ENCODE data around the gene RAPGEF5.

RAPGEF5 gene

DNA sequence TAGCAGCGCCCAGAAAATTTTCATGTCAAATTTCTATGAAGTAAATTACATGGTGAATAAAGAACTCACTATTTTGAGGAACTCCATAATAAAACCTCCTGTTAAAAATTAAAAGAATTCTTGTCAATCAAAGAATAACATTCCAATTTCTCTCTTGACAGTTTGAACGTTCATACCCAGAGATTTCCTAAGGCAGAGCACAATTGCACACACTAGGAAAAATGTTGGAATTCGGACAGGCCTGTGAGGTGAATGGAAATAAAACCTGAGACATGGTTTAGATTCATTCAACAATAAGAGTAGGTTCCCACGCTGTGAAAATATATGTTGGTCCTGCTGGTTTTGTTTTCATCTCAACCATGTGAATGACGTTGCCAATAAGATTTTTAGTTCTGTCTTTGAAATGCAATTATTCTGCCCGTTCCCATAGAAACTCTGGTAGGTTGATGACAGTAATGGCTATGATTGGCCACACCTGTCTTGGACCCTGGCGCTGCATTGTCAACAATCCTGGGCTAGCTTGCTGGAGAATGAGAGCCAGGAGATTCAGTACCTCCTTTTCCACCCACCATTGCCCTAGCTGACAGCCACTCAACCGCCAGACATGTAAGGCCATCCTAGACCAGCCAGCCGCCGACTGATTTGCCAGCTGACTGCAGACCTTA lies 43.3 kb upstream of the RAPGEF5 start:
- TF ChIP-seq, protein P1, sequence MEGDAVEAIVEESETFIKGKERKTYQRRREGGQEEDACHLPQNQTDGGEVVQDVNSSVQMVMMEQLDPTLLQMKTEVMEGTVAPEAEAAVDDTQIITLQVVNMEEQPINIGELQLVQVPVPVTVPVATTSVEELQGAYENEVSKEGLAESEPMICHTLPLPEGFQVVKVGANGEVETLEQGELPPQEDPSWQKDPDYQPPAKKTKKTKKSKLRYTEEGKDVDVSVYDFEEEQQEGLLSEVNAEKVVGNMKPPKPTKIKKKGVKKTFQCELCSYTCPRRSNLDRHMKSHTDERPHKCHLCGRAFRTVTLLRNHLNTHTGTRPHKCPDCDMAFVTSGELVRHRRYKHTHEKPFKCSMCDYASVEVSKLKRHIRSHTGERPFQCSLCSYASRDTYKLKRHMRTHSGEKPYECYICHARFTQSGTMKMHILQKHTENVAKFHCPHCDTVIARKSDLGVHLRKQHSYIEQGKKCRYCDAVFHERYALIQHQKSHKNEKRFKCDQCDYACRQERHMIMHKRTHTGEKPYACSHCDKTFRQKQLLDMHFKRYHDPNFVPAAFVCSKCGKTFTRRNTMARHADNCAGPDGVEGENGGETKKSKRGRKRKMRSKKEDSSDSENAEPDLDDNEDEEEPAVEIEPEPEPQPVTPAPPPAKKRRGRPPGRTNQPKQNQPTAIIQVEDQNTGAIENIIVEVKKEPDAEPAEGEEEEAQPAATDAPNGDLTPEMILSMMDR (IDR thresholded peaks at IDR 0.05; ENCODE audit: low read depth, low read length): no peak
- no peak overlapping the region for H3K4me3 ChIP-seq (replicated peaks in 1 of 2; ENCODE audit: low read depth in 2 of 2, low read length in 2 of 2)

DNA sequence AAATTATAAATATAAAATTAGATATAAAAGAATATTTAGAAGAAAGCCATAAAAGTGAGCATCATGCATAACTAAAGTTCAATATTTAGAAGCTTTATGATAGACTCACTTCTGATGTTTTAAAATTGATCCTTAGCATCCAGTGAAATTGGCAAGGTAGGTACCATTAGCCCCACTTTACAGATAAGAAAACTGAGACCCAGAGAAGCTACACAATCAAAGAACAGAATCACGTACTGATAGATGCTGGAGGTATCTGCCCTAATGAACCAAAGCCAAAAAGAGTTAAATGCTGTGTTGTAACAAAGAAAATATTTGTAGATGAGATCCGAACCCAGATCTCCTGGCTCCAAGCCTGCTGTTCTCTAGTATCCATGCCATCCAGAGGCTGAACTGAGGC lies 42.6 kb upstream of the RAPGEF5 start:
- no peak overlapping the region for H3K4me3 ChIP-seq (replicated peaks in 1 of 2; ENCODE audit: low read depth in 2 of 2, low read length in 2 of 2)
- no peak for DNase-seq (ENCODE audit: low read depth in 2 of 2)
- TF ChIP-seq, protein P1 (IDR thresholded peaks at IDR 0.05; ENCODE audit: low read depth, low read length): no peak

More for the DNA sequence above, 43.3 kb upstream of the RAPGEF5 start:
- DNase-seq (ENCODE audit: low read depth in 2 of 2): no peak

- TF ChIP-seq, protein P1 (IDR thresholded peaks at IDR 0.05; ENCODE audit: low read depth, low read length): no peak
- no peak for DNase-seq (ENCODE audit: low read depth in 2 of 2)
- no peak overlapping the region for H3K4me3 ChIP-seq (replicated peaks in 1 of 2; ENCODE audit: low read depth in 2 of 2, low read length in 2 of 2)
These were observed 42.1 kb upstream of the RAPGEF5 start for GRCh38 chr7:22399091-22399490.

DNA sequence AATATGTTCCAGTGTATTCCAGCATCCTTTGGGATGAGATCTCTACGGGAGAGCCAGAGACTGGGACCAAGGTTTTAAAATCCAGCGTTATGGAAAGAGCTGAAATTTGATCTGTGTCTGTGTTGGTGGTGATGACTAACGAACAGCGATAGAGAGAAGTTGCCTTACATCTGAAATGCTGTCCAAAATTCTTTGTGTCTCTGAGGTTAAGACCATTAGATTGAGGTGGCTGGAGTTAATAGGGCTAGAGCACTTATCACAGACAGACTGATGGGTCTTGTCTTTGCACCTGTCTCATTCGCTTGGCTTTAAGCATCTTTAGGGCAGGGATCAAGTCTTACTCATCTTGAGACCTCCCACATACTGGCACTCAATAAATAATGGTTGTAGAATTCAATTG lies 41.0 kb upstream of the RAPGEF5 start:
- no peak for DNase-seq (ENCODE audit: low read depth in 2 of 2)
- H3K4me3 ChIP-seq (replicated peaks in 1 of 2; ENCODE audit: low read depth in 2 of 2, low read length in 2 of 2): no peak overlapping the region
- TF ChIP-seq, protein P1 (IDR thresholded peaks at IDR 0.05; ENCODE audit: low read depth, low read length): no peak

DNA sequence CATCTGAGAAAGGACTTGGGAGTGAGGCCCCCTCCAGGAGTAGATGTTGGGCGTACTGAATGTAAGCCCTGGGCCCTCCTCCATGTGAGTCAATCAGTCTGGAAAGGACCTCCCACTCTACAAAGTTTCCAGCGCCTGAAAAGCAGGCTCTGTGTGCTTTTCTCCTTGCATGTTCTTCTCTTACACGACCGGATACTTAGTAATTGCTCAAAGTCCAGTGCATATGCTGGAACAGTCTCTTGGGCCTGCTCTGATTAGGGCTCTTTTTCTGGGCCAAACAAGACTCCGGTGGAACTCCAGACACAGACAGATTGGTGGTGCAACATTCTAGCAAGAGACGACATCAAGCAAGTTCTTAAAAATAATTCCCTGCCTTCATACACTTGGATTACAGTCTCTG lies 38.3 kb upstream of the RAPGEF5 start:
- no peak overlapping the region for H3K4me3 ChIP-seq (replicated peaks in 1 of 2; ENCODE audit: low read depth in 2 of 2, low read length in 2 of 2)
- TF ChIP-seq, protein P1 (IDR thresholded peaks at IDR 0.05; ENCODE audit: low read depth, low read length): no peak
- DNase-seq (ENCODE audit: low read depth in 2 of 2): no peak

DNA sequence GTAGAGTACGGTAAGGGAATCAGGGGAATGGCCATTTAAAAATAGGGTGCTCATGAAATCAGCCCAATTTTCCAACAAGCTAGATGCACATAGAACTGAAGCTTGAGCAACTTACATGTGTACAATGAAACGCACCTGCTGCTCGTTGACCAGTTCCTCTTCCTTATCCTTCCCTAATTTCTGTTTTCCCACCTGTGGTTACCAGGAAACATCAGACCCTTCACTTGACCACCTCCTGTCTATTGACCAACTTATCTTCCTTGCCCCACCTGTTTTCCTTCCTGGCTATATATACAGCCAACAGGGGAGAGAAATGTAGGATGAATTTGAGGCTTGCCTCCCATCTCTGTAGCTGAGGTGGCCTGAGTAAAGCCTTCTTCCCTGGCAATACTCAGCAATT lies 37.8 kb upstream of the RAPGEF5 start:
- TF ChIP-seq, protein P1 (IDR thresholded peaks at IDR 0.05; ENCODE audit: low read depth, low read length): no peak
- no peak overlapping the region for H3K4me3 ChIP-seq (replicated peaks in 1 of 2; ENCODE audit: low read depth in 2 of 2, low read length in 2 of 2)
- no peak for DNase-seq (ENCODE audit: low read depth in 2 of 2)
